Measurements from ENCODE around the gene MYDGF.

Gene MYDGF

DNA sequence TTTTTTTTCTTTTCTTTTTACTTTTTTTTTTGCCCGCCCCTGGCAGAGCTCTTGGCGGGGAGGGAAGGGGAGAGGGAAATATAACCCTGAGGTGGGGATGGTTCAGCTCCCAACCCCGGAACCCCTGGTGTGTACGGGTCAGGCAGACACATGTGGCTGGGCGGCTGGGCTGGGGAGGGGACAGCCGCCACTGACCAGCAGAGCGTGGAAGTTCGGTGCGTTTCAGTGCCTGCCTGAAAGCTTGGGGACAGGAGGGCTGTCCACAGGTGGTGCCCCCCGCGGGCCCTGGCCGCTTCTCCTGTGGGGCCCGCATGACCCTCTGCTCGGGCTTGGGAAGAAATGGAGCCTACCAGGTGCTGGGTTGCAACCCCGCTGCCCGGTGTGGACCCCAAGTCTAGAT is 5.2 kb upstream of the MYDGF start:
- no peak for DNase-seq (ENCODE audit: low spot score)

DNA sequence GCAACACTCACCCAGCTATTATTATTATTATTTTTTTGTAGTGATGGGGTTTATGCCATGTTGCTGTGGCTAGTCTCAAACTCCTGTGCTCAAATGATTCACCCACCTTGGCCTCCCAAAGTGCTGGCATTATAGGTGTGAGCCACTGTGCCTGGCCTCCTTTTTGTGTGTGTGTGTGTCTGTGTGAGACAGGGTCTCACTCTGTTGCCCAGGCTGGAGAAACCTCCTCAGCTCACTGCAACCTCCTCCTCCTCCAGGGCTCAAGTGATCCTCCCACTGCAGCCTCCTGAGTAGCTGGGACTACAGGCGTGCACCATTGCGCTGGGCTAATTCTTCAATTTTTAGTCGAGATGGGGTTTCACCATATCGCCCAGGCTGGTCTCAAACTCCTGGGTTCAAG is 3.6 kb upstream of the MYDGF start:
- DNase-seq (ENCODE audit: low spot score): no peak

DNA sequence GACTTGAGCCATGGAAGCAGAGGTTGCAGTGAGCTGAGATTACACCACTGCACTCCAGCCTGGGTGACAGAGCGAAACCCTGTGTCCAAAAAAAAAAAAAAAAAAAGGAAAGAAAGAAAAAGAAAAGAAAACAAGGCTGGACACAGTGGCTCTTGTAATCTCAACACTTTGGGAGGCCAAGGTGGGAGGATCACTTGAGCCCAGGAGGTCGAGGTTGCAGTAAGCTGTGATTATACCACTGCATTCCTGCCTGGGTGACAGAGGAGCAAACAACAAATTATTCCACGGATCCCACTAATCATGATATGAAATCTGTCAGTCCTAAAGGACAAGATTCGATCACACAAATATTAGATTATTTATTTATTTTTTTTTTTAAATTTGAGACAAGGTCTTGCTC is 3.1 kb upstream of the MYDGF start:
- DNase-seq (ENCODE audit: low spot score): no peak

DNA sequence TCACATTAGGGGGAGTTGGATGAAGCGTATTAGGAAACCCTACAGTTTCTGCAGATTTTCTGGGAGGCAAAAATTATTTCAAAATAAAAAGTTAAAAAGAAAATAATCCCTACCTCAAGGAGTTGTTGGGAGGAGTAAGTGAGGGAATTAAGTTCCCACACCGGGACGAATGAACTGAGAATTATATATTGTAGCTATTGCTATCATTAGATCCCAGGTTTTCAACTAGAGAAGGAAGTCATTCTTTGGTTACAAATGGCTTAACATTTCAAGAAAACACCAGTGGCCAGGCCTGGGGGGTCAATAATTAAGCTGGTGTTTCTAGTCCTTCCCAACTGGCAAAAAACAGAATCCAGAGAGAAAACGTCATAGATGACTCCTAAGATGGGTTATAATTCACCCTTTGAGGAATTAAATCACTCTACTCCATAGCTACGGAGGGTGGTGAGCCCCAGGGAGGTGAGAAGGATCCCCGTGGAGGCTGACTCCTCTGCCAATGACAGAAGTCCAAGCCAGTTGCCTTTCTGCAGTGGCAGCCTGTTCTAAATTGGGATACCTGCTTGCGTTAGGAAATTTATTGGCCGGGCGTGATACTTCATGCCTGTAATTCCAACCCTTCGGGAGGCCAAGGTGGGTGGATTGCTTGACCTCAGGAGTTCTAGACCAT is 1.2 kb upstream of the MYDGF start:
- no peak for DNase-seq (ENCODE audit: low spot score)

DNA sequence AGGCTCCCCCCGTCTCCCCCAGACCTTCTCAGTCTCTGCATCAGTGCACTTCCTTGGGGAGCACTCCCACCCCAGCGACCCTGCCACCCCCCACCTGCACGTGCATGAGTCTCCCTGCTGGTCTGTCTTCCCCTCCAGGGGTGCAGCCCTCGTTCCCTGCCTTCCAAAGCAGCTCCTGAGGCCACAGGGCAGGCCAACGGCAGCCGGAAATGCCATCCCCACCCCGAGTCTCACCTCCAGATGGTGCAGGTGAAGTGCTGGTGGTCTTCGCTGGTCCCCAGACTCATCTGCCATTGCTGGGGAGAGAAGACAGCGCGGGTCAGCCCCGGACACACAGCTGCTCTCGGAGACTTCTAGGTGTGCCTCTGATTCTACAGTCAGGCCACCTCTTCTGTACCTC is 5.5 kb downstream of the MYDGF start:
- no peak for DNase-seq (ENCODE audit: low spot score)

DNA sequence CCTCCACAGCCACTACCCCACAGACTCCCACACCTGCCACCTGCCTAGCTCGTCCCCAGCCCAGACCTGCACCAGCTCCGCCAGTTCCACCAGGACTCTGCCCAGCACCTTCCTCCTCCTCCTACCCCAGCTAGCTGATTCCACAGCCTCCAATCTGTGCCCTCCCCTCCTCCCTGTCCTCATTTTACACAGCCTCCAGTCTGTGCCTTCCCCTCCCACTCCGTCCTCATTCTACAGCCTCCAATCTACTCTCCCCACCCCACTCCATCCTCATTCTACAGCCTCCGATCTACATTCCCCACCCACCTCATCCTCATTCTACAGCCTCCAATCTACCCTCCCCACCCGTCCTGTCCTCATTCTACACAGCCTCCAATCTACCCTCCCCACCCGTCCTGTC is 7.3 kb downstream of the MYDGF start:
- DNase-seq (ENCODE audit: low spot score): no peak

DNA sequence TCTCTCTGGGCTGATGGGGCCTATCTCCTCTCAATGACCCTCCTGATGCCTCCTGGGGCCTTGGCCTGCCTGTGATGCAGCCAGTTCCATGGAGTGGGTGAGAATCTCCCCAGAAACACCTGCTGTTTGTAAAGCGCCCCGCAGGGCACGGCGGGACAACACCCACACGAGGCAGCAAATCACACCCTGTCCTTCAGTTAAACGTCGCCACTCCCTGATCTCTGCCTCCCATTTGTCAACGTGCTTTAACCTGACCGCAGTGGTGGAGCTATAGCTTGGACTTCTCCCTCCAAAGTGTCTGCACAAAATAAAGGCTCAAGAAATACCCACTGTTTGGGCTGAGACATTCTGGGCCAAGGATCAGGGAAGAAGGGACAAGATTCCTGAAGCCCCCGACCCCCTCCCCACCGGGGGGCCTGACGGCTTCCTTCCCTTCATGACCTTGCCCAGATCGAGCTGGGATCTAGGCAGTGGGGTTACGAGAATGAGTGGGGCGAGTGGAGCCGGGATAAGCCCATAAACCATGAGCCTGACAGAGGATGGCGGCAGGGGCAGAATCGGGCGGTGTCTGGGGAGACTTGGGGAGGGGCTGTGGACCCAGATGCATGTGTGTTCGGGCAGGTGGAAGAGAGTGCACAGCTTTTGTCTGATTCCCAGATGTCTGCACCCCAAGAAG is 8.0 kb downstream of the MYDGF start:
- DNase-seq (ENCODE audit: low spot score): no peak

DNA sequence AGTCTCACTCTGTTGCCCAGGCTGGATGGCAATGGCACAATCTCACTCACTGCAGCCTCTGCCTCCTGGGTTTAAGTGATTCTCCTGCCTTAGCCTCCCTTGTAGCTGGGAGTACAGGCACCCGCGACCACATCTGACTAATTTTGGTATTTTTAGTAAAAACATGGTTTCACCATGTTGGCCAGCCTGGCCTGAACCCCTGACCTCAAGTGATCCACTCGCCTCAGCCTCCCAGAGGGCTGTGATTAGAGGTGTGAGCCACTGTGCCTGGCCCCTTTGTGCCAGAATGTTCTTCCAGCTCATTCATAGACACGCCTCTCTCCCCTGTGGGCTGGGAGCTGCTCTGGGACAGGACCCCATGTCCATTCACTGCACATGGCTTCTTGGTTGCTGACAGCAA is 9.1 kb downstream of the MYDGF start:
- DNase-seq (ENCODE audit: low spot score): no peak

DNA sequence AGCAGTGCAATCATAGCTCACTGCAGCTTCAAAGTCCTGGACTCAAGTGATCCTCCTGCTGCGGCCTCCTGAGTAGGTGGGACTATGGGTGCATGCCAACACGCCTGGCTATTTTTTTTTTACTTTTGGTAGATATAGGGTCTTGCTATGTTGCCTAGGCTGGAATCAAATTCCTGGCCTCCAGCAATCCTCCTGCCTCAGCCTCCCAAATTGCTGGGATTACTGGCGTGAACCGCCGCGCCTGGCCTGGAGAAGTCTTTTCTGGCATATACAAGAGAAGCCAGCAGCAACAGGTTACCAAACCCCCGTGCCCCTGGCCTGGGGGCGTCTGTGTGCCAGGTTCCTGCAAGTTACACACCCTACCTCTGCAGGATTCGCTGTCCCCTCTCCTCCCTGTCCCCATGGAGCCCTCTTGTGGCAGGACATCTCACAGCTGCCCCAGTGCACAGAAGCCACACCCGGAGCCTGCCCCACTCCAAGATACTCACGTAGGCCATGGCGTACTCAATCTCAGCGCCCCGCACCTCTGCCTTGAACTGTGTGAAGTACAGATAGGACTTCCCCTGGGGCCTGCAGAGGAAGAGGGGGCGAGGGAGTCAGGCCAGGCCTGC is 9.9 kb downstream of the MYDGF start:
- DNase-seq (ENCODE audit: low spot score): no peak

DNA sequence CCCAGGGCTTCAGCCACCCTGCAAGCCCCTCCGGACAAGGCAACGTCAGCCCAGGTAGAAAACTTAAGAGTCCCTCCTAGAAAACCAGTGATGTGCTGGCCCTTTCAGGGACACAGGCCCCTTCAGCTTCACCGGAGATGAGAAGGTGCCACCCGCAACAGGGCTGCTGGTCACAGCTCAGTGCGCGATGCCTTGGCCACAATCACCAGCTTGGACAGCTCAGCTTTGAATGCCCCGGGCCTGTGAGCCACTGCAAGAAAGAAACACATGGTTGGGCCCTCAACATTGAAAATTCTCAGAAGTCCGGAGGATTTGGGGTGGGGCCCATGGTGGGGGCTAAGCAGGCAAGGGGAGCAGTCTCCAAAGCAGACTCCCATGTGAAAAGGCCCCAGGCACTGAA is 12.3 kb downstream of the MYDGF start:
- no peak for DNase-seq (ENCODE audit: low spot score)

DNA sequence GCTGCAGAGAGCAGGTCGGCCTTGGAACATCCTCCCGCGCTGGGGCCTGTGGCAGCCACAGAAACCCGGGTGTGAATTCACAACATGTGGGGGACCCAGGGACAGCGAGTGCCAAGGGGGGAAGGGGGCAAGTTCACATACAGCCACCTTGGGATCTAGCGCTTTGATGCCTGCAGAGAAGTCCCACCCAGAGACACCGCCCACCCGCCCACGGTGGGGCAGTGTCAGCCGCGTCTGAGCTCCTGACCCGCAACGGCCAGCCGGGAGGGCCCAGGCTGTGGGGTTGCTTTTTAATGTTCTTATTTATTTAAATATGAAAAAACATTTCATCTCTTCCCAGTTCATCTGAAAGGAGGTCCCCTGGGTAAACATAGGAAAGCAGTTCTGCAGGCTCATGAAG is 12.9 kb downstream of the MYDGF start:
- DNase-seq (ENCODE audit: low spot score): no peak

DNA sequence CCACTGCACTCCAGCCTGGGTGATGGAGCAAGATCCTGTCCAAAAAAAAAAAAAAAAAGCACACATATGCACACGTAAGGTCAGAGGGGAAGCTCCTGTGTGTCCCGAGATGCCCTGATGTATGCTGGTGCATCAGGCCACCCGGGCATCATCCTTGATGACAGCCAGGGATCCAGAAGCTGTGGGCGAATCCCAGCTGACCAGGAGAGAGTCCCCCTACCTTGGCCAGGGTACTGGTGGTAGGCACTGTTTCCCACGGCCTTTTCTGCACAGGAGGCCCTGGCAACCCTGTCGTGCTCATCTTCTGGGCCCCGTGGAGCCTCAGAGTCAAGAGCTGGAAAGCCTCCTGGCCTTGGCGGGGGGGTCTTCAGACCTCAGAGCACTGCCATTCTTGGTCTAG is 14.0 kb downstream of the MYDGF start:
- no peak for DNase-seq (ENCODE audit: low spot score)

DNA sequence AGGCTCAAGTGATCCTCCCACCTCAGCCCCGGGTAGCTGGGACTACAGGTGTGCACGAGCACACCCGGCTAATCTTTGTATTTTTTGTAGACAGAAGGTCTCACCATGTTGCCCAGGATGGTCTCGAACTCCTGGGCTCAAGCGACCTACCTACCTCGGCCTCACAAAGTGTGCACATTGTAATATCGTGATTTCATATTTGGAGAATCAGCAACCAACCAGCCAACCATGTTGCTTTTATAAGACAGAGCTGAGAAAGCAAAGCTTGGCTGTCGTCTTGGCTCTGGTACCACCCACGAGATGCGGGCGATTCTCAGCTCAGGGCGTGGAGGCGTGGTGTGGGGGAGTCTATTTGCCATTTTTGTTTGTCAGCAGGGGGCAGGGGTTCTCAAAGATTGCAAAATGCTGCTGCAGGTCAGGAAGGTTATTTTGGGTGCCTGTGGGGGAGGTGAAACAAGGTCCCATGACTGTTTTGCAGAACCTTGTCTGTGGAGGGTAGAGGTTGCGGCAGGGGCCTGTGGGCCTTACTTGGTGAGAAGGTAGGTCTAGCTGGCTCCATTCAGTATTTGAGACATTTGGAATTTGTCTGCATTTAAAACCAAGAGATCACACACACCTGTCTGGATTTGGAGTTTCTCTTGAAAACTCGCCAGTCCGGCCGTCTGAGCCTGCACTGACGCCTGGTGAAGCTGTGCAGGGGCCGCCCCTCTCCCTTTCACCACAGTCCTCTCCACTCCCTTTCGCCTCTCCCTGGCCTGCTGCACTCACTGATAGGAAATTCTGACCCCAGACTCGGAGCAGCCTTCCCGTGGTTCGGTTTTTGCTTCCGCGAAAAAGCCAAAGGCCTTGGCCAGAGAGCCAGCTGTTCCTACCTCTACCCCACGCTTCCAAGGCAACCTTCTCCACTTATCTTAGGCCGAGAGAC is 15.4 kb downstream of the MYDGF start:
- no peak for DNase-seq (ENCODE audit: low spot score)

DNA sequence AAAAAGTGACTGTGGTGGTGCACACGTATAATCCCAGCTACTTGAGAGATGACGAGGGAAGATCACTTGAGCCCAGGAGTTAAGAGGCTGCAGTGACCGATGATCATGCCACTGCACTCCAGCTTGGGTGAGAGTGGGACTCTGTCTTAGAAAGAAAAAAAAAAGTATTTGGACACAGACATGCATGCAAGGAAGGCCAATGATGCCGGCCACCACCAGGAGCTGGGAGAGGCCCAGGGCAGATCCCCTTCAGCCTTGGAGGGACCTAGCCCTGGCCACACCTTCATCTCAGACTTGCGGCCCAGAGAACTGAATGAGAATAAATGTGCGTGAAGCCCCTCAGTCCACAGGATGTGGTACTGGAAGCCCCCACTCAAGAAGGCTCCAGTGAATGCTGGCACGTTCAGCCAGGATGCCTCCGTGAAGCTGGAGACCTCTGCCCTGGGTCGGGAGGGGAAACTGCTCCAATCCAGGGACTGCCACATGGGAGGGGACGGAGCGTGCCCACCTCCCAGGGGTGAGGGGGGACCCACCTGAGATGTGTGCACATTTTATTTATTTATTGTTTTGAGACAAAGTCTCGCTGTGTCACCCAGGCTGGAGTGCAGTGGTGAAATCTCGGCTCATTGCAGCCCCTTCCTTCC is 16.2 kb downstream of the MYDGF start:
- no peak for DNase-seq (ENCODE audit: low spot score)

DNA sequence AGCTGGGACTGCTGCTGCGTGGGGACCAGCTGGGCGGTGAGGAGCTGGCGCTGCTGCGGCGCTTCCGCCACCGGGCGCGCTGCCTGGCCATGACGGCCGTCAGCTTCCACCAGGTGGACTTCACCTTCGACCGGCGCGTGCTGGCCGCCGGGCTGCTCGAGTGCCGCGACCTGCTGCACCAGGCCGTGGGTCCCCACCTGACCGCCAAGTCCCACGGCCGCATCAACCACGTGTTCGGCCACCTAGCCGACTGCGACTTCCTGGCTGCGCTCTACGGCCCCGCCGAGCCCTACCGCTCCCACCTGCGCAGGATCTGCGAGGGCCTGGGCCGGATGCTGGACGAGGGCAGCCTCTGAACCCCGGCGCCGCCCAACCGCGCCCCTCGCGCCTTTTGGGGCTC is 18.1 kb downstream of the MYDGF start:
- no peak for DNase-seq (ENCODE audit: low spot score)

DNA sequence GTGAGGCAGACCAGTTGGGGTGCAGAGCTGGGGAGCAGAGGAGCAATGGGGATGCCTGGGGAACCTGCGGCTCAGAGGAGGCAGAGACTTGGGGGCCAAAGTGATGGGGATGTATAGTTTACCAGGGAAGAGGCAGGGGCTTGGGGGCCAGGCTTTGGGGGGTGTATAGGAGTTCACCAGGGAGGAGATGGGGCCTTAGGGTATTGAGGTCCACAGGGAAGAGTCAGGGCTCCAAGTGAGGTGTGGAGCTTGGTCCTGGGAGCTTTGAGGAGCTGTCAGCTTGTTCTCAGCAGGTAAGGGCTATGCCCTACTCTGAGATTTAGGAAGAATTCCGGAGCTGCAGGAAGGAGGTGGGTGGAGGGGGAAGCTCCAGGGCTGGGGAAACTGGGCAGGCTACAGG is 20.0 kb downstream of the MYDGF start:
- no peak for DNase-seq (ENCODE audit: low spot score)

DNA sequence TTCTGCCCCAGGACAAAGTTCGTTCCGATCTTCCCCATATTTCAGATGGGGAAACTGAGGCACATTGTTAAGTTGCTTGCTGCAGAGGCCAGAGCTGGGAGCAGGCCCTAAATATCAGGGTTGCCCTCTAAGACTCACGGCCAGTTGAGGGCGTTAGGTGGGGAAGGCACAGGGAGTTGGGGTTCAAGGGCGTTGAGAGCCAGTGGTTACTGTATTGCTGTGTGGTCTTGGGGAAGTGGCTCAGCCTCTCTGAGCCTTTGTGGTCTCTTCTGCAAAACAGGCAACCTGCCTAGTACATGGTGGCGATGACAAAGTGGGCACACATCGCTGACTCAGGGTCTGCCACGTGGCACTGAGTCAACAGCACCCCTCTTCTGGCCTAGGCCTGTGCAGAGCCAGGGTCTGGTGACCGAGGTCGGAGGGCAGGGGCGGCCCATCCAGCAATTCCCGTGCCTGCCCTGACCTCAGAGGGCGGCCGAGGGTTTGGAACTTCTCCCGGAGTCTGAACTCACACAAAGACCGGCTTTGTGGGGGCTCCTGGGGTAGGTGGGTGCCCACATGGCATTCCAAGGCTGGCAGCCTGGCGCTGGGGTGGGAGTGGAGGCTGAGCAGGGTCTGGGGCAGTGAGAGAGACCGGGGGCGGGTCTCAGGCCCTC is 20.6 kb downstream of the MYDGF start:
- DNase-seq (ENCODE audit: low spot score): no peak

DNA sequence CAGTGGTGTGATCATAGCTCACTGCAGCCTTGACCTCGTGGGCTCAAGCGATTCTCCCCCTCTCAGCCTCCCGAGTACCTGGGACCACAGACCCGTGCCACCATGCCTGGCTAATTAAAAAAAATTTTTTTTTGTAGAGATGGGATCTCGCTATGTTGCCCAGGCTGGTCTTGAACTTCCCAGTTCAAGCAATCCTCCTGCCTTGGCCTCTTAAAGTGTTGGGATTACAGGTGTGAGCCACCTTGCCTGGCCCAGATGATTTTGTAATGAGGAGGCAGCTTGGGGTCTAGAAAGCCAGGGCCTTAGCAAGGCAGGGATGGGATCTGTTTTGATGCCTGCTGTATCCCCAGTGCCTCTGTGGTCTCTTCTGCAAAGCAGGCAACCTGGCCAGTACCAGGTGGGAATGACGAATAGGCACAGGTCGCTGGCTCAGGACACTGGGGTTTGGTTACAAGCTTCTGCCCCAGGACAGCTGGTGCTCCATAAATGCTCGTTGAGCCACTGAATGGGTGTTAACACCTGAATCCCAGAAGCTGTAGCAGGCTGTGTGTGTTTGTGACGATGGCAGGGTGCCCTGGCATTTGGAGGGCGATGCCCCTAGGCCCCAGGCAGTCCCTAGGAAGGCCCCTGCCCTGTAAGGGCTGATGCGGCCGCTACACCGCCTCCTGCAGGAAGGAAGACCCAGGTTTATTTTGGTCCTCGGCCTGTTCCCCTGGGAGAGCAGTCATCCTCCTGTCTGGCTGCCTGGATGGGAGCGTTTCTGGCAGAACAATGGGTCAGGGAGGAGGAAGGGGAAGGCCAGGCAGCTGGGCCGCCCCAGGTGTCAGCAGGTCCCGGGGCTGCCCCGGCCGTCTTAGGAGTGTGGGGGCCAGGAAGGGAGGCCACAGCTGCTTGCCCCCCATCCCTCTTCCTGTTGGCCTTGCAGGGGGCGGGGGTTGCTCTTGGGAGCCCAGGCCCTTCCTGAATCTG is 22.2 kb downstream of the MYDGF start:
- DNase-seq (ENCODE audit: low spot score): no peak

DNA sequence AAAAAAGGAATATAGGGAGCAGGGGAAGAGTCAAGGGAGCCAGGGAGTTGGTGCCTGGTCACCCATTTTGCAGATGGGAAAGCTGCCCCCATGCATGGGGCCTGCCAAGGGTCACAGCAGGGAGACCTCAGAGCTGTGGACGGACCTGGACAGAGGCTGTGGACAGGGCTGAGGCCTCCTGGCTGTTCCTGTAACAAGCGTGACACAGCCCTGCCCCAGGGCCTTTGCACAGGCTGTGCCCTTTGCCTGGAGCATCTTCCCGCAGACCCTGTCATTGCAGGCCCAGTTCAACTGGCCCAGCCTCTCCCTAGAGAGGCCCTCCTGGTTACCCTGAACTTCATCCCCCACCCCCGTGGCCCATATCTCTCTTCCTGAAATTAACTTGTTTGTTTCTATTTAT is 24.4 kb downstream of the MYDGF start:
- no peak for DNase-seq (ENCODE audit: low spot score)

DNA sequence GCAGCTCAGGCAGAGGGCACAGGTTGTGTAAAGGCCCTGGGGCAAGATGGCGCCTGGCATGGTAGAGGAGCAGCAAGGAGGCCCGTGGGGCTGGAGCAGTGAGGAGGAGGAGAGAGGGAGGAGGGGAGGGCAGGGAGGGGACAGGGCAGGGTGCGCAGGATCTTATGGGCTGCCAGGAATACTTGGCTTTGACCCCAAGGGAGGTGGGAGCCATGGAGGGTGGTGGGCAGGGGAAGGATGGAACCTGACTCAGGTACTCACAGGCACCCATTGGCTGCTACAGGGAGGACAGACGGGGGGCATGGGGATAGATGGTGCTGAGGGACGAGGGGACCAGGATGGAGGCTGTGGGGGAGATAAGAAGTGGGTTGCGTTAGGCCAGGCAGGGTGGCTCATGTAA is 27.5 kb downstream of the MYDGF start:
- no peak for DNase-seq (ENCODE audit: low spot score)
